ENCODE data around the gene MTA2. TPM values are rescaled to one million over a fixed set of nuclear protein-coding genes. Genes with fewer than 3 reads are reported as not detected.

Gene MTA2
- polyA plus RNA-seq, 2 of the 4 experiments (the other 2 are of a cell fraction), result 21.8 to 85.0 TPM

DNA sequence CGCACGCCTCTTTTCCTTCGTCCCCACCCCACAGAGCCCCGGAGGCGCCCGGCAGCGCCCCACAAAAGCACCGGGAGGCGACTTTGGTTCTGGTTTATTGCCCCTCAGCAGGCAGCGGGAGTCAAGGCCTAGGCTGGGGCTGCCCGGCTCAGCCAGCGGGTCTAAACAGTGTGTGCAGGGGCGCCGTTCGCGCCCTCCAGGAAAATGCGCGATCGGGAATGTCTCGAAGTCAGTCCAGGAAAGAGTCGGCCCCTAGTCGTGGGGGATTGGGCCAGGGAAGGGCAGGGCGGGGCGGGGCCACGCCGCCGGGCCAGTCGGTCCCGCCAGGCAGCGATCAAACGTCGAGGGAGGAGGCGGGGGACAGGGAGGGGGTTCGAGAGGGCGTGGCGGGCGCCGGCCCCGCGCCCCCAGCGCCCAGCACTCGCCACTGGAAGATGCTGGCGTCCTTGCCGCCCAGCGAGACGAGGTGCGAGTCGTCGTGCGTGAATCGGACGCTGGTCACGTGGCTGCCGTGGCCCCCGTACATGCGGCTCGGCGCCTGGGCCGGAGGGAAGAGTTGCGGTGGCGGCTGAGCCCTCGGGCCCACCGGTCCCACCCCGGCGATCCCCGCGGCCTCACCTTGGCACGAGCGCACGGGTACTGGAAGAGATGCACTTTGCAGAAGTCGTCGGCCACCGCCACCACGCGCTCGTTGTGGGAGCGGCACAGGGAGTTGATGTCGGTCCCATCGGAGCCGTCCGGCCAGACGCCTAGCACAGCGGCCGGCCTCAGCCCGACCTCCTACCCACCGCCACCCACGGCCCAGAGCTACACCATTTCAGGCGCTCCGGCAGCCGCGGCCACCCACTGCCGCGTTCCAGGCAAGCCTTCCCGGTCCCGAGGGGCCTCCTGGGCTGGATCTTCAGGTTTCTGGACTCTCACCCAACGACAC is 741 bp upstream of the MTA2 start:
- FAIRE-seq (no peak), DNase-seq (ENCODE audit: low read depth in 1 of 2, low spot score in 1 of 2) (peak in 1 of 2 experiments; percentile 37), ATAC-seq (peak; percentile 21 to 37)
- 79% methylated on average over 71 of the region's 96 CpGs for WGBS (ENCODE audit: missing lambda C conversion rate)
- Histone ChIP-seq H3K9me3 (no peaks in the 10 kb centered on the region), H3K4me1 (peaks cover 32% of the 10 kb centered on the region), H3K4me3 (peak overlapping the region; percentile 92), H3K4me2 (peak overlapping the region; percentile 97), H3K27ac (peak overlapping the region; percentile 72 to 98)
- TF ChIP-seq RNF2 (IDR thresholded peaks at IDR 0.05; ENCODE audit: borderline replicate concordance, low read depth) (0 out of 2 replicates have a peak, but pooled peaks have one; percentile 47), ZFP36 (IDR thresholded peaks at IDR 0.05; ENCODE audit: borderline replicate concordance, partially characterized antibody) (no peak), PBX3 (IDR thresholded peaks at IDR 0.05) (no peak), CBX2 (IDR thresholded peaks at IDR 0.05; ENCODE audit: borderline replicate concordance, low read depth) (no peak)
- ChIA-PET POLR2A (interaction anchor here (1.0 to 3.5 kb wide), 9 partner anchors 9 to 239 kb away, joined by 3 to 75 read pairs (median 6); partner anchors contain the start of genes B3GAT3, C11orf98, CSKMT and EEF1G), CTCF (interaction anchor here (0.5 to 5.1 kb wide), 6 partner anchors 10 to 720 kb away, joined by 4 to 42 read pairs (median 10); partner anchors contain the start of genes EML3, ROM1 and TUT1)

GRCh38 chr11:62601122-62601371 is 618 bp downstream of the MTA2 start:
- H3K4me3 ChIP-seq, result peak overlapping the region; percentile 92
- DNase-seq (ENCODE audit: low read depth in 1 of 2, low spot score in 1 of 2), result peak in 1 of 2 experiments; percentile 31
- no peaks in the 10 kb centered on the region for H3K9me3 ChIP-seq
- no peak for TF ChIP-seq RARB (CRISPR knock-in tag; IDR thresholded peaks at IDR 0.05)
- TF ChIP-seq, protein P1, sequence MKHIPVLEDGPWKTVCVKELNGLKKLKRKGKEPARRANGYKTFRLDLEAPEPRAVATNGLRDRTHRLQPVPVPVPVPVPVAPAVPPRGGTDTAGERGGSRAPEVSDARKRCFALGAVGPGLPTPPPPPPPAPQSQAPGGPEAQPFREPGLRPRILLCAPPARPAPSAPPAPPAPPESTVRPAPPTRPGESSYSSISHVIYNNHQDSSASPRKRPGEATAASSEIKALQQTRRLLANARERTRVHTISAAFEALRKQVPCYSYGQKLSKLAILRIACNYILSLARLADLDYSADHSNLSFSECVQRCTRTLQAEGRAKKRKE (CRISPR knock-in tag; IDR thresholded peaks at IDR 0.05; ENCODE audit: low read depth), result no peak
- TF ChIP-seq, protein P2, sequence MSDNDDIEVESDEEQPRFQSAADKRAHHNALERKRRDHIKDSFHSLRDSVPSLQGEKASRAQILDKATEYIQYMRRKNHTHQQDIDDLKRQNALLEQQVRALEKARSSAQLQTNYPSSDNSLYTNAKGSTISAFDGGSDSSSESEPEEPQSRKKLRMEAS (IDR thresholded peaks at IDR 0.05), result peak; percentile 81
- TF ChIP-seq POLR2A (IDR thresholded peaks at IDR 0.05; ENCODE audit: low read length), result peak; percentile 24; the same call in 1 of the 2 replicates
- TF ChIP-seq, protein P3, sequence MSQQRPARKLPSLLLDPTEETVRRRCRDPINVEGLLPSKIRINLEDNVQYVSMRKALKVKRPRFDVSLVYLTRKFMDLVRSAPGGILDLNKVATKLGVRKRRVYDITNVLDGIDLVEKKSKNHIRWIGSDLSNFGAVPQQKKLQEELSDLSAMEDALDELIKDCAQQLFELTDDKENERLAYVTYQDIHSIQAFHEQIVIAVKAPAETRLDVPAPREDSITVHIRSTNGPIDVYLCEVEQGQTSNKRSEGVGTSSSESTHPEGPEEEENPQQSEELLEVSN (IDR thresholded peaks at IDR 0.05; ENCODE audit: borderline replicate concordance, low read depth), result peak; percentile 91
- TF ChIP-seq, protein P4, sequence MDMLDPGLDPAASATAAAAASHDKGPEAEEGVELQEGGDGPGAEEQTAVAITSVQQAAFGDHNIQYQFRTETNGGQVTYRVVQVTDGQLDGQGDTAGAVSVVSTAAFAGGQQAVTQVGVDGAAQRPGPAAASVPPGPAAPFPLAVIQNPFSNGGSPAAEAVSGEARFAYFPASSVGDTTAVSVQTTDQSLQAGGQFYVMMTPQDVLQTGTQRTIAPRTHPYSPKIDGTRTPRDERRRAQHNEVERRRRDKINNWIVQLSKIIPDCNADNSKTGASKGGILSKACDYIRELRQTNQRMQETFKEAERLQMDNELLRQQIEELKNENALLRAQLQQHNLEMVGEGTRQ (IDR thresholded peaks at IDR 0.05), result no peak
- ATAC-seq, result peak in 1 of 2 experiments; percentile 42; a peak in 2 of 6 replicates
- peak overlapping the region; percentile 95 to 98 for H3K27ac ChIP-seq
- 5% methylated on average over 22 of the region's 30 CpGs for WGBS (ENCODE audit: missing lambda C conversion rate)
- ChIA-PET POLR2A (interaction anchor here (0.6 to 3.5 kb wide), 8 partner anchors 9 to 240 kb away, joined by 3 to 75 read pairs (median 8); partner anchors contain the start of genes C11orf98, CSKMT, EEF1G and INTS5), CTCF (interaction anchor here (0.9 to 5.1 kb wide), 4 partner anchors 8 to 176 kb away, joined by 4 to 42 read pairs (median 10); partner anchors contain the start of genes EML3, ROM1 and TUT1)
- peaks cover 32% of the 10 kb centered on the region for H3K4me1 ChIP-seq
- FAIRE-seq, result no peak
- peak overlapping the region; percentile 95 for H3K4me2 ChIP-seq

DNA sequence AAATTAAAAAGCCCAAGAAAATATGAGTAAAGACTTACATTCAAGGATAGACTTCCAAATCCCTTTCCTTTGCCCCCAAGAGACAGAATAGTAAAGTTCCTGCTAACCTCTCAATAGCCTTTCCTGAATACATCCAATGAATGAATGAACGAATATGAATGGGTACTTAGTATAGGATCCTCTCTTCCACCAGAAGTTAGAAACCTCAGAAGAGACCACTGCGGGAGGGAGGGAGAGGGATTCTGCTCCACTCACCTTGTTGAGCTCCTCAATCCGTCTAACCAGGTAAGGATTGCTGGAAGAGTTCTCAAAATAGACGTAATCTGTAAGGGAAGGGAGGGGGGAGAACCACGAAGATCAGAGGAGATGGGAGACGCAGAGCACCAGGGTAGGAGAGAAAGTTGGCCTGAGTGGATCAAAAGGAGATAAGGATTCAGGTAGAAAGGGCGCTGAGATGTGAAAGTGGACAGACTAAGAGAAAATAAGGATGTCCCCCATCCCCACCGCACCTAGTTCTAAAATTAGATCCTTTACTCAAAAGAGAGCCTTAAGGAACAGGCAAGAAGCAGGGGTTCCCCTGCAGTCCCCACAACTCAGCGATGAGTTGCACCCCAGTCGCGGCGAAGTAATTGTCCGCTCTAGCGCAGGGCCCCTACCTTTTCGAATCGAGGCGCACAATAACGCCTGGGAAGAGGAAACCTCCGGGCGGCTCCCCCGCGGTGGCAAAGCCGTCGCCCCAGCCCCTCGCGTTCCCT is 1.1 kb downstream of the MTA2 start:
- H3K9me3 ChIP-seq, result no peaks in the 10 kb centered on the region
- 1% methylated on average over 26 of the region's 26 CpGs for WGBS (ENCODE audit: missing lambda C conversion rate)
- FAIRE-seq, result no peak
- H3K4me2 ChIP-seq, result peak overlapping the region; percentile 95
- no peak for ATAC-seq
- TF ChIP-seq FOSB (CRISPR knock-in tag; IDR thresholded peaks at IDR 0.05) (no peak), PHF8 (IDR thresholded peaks at IDR 0.05; ENCODE audit: borderline replicate concordance, low read depth) (no peak), EHMT2 (IDR thresholded peaks at IDR 0.05; ENCODE audit: low read depth) (no peak), SMC3 (IDR thresholded peaks at IDR 0.05) (no peak)
- H3K4me1 ChIP-seq, result peaks cover 32% of the 10 kb centered on the region
- H3K4me3 ChIP-seq, result peak overlapping the region; percentile 92
- CTCF ChIA-PET, result interaction anchor here (0.6 to 5.1 kb wide), 4 partner anchors 9 to 1219 kb away, joined by 3 to 42 read pairs (median 7); partner anchors contain the start of genes EML3, ROM1 and TUT1
- POLR2A ChIA-PET, result interaction anchor here (0.6 to 3.5 kb wide), 7 partner anchors 9 to 153 kb away, joined by 3 to 75 read pairs (median 9); partner anchors contain the start of genes C11orf98, CSKMT, EEF1G and INTS5
- no peak for DNase-seq (ENCODE audit: low read depth in 1 of 2, low spot score in 1 of 2)
- peak overlapping the region; percentile 95 to 98 for H3K27ac ChIP-seq
